Mucosa of rectum (tissue), 2 donors: ENCODE data around the gene KDM4B.
A peak's percentile ranks its signal among the peaks of the same experiment; 100 is the strongest.

ENCODE experiments used
- H3K27ac ChIP-seq, 2 donors: one replicate each; pipeline ENCODE4 v1.7.0; 2013; ENCODE audit warnings: inconsistent platforms in 2 of 2, low read depth in 2 of 2, low read length in 2 of 2
- H3K27me3 ChIP-seq, 2 donors: one replicate each; pipeline ENCODE4 v1.7.0; 2013; ENCODE audit warnings: low read length in 2 of 2; ENCODE audit not compliant: control insufficient read depth in 2 of 2, insufficient read depth in 2 of 2
- H3K36me3 ChIP-seq, 2 donors: one replicate each; pipeline ENCODE4 v1.7.0; 2013; ENCODE audit warnings: low read length in 2 of 2; ENCODE audit not compliant: control insufficient read depth in 2 of 2, insufficient read depth in 2 of 2
- H3K4me1 ChIP-seq, 2 donors: one replicate each; pipeline ENCODE4 v1.7.0; 2013; ENCODE audit warnings: low read length in 2 of 2, mild to moderate bottlenecking in 1 of 2; ENCODE audit not compliant: control insufficient read depth in 2 of 2, insufficient read depth in 2 of 2
- H3K4me3 ChIP-seq, 2 donors: one replicate each; pipeline ENCODE4 v1.7.0; 2013; ENCODE audit warnings: low read length in 2 of 2
- H3K9ac ChIP-seq, 2 donors: one replicate each; pipeline ENCODE4 v1.7.0; 2013; ENCODE audit warnings: low read length in 2 of 2, low read depth in 1 of 2, mild to moderate bottlenecking in 1 of 2
- H3K9me3 ChIP-seq, 2 donors: one replicate each; pipeline ENCODE4 v1.7.0; 2013; ENCODE audit warnings: low read length in 2 of 2; ENCODE audit not compliant: control insufficient read depth in 2 of 2
- donor health status: healthy.
- donor health status: Normal muscosa, but diverticular disease.

Gene KDM4B

GRCh38 chr19:5131506-5132205 lies 162.7 kb downstream of the KDM4B start:
- Histone ChIP-seq H3K27me3 (no peaks in the 10 kb centered on the region), H3K4me1 (peaks cover 0 to 2% of the 10 kb centered on the region in 2 donors), H3K4me3 (no peak overlapping the region), H3K36me3 (peaks cover 11 to 23% of the 10 kb centered on the region in 2 donors), H3K27ac (peak overlapping the region in 1 of 2 donors; percentile 1), H3K9ac (no peak overlapping the region), H3K9me3 (no peaks in the 10 kb centered on the region)

DNA sequence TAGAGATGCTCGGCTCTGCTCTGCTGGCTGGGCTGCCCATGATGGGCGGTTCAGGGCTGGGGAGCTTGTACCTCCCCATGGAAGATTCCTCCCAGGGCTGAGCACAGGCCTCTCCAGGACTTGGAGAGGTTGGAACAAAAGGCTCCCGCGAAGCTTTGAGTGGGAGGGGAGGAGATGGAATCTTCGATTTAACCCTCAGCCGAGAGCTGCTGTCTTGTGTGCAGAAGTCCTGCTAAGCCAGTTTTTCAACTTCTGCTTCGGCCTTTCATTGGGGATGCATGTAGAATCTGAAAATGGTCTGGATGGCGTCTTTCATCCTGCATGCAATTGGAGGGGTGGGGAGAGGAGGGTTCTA lies 163.3 kb downstream of the KDM4B start:
- Histone ChIP-seq H3K27ac (no peak overlapping the region), H3K36me3 (peaks cover 15 to 24% of the 10 kb centered on the region in 2 donors), H3K4me3 (no peak overlapping the region), H3K27me3 (no peaks in the 10 kb centered on the region), H3K9me3 (no peaks in the 10 kb centered on the region), H3K9ac (no peak overlapping the region), H3K4me1 (peaks cover 0 to 2% of the 10 kb centered on the region in 2 donors)

DNA sequence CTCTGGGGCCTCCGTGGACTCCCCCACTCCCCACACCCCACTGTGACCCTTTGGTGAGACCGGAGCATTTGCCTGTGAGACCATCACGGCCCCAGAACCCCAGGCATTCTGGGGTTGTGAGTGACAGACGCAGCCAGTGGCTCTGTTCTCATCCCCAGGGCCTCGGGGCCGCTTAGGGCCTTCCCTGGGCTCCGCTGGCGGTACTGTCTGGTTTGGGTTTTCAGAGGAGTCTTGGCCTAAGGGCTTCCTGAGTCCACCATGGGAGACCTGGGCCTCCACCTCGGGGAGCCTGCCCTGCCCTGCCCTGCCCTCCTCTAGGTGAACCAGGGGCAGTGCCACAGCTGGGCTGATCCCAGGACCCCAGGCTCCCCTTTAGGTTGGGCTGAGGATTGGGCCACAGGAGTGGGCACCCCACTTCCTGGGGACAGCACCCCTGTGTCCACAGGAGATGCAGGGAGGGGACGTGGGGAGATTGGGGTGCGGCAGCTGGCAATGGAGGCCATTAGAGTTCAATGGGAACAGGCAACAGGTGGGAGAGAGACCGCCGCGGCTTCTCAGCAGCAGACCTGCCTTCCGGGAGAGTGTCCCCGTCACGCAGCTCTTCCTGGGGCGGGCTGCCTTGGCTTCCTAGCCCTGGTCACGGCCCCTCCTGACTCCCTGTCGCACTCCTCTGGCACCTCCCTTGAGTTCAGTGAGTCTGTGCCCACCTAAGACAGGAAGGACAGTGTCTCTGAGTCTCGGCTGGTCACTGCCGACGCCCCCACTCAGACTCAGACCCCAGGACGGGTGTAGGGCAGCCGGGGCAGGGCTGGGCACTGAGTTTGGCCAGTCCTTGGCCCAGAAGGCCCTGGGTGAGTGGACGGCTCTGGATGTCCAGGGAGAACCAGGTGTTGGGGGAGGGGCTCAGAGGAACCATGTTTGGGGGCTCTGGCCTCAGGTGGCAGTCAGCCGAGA lies 164.1 kb downstream of the KDM4B start:
- H3K36me3 ChIP-seq = peaks cover 22 to 32% of the 10 kb centered on the region in 2 donors
- no peak overlapping the region for H3K27ac ChIP-seq
- H3K4me1 ChIP-seq = peaks cover 0 to 2% of the 10 kb centered on the region in 2 donors
- H3K27me3 ChIP-seq = no peaks in the 10 kb centered on the region
- H3K9ac ChIP-seq = no peak overlapping the region
- no peaks in the 10 kb centered on the region for H3K9me3 ChIP-seq
- H3K4me3 ChIP-seq = no peak overlapping the region

GRCh38 chr19:5133986-5134595 lies 165.2 kb downstream of the KDM4B start:
- peaks cover 2 to 3% of the 10 kb centered on the region in 2 donors for H3K4me1 ChIP-seq
- H3K27ac ChIP-seq = no peak overlapping the region

DNA sequence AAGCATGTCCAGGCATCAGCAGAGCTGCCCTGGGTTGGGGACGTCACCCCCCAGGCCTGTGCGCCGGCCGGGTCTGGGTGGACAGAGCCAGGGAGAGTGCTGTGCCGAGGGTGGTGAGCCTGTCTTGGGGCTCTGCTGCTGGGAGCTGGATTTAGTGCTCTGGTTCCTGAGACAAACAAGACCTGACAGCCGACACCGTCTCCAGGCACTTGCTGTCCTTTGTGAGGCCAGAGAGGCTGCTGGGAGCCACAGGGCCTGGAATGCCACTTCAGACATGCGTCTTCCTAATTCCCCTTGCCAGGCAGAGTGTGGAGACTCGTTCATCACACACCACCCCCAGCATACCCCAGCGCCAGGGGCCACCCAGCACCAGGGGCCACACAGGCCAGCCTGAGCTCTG lies 165.8 kb downstream of the KDM4B start:
- H3K27ac ChIP-seq = no peak overlapping the region
- H3K9ac ChIP-seq = no peak overlapping the region
- no peaks in the 10 kb centered on the region for H3K9me3 ChIP-seq
- H3K36me3 ChIP-seq = peaks cover 35 to 37% of the 10 kb centered on the region in 2 donors
- H3K4me3 ChIP-seq = no peak overlapping the region
- H3K4me1 ChIP-seq = peaks cover 2 to 6% of the 10 kb centered on the region in 2 donors
- H3K27me3 ChIP-seq = no peaks in the 10 kb centered on the region

More at GRCh38 chr19:5133986-5134595, 165.2 kb downstream of the KDM4B start:
- Histone ChIP-seq H3K4me3 (no peak overlapping the region), H3K9me3 (no peaks in the 10 kb centered on the region), H3K36me3 (peaks cover 29 to 37% of the 10 kb centered on the region in 2 donors), H3K27me3 (no peaks in the 10 kb centered on the region), H3K9ac (no peak overlapping the region)

DNA sequence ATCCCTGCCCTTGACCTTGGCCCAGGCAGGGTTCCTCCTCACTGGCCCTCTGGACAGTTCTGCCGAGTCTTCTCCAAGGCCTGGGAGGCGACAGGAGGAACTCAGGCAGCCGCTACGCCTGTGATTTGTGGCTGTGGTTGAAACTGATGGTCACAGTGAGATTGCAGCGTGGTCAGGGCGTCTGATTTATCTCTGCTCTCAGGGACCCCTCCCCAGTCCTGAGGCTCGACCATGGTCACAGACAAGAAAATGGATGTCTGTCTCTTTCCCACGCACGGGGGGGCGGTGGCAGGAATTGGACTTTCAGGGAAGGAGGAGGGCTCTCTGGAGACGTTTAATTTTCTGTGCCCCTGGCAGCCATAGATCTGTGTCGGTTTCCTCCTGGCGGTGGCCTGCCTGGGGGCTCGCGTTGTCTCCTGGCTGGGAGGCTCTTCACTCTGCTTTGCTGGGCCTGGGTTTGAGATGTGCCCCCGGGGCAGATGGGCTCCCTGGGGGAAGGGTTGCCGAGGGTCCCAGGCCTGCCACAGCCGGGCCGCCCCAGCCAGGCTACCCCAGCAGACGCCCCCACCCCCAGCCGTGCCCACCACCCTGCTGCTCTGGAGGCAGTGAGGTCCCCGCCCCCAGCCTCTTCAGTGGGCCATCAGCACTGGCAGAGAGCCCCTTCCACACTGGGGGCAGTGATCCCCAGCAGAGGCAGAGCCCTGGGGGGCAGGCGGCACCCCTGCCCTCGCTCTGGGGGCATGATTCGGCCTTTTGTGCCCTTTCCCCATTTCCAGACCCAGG lies 167.4 kb downstream of the KDM4B start:
- Histone ChIP-seq H3K27ac (no peak overlapping the region), H3K27me3 (no peaks in the 10 kb centered on the region), H3K4me3 (no peak overlapping the region), H3K9ac (no peak overlapping the region), H3K4me1 (peaks cover 0 to 6% of the 10 kb centered on the region in 2 donors), H3K36me3 (peaks cover 41 to 42% of the 10 kb centered on the region in 2 donors), H3K9me3 (no peaks in the 10 kb centered on the region)

- Histone ChIP-seq H3K27ac (no peak overlapping the region), H3K4me1 (peaks cover 0 to 6% of the 10 kb centered on the region in 2 donors), H3K27me3 (no peaks in the 10 kb centered on the region), H3K9me3 (no peaks in the 10 kb centered on the region), H3K36me3 (peaks cover 41 to 46% of the 10 kb centered on the region in 2 donors), H3K9ac (no peak overlapping the region), H3K4me3 (no peak overlapping the region)
Observed at GRCh38 chr19:5137114-5137513, 168.2 kb downstream of the KDM4B start.

GRCh38 chr19:5137571-5138124 lies 168.7 kb downstream of the KDM4B start:
- H3K27me3 ChIP-seq = no peaks in the 10 kb centered on the region
- H3K4me3 ChIP-seq = no peak overlapping the region
- H3K4me1 ChIP-seq = peaks cover 0 to 6% of the 10 kb centered on the region in 2 donors
- no peak overlapping the region for H3K27ac ChIP-seq
- H3K9me3 ChIP-seq = no peaks in the 10 kb centered on the region
- peaks cover 41 to 48% of the 10 kb centered on the region in 2 donors for H3K36me3 ChIP-seq
- H3K9ac ChIP-seq = no peak overlapping the region
